HL-60 (cell line): Measurements from ENCODE around the gene JUP.

Source experiments
- POLR2AphosphoS5 ChIP-seq: IDR thresholded peaks from 2 replicates; pipeline ENCODE4 v1.6.1; 2012; ENCODE audit warnings: low read depth
- TF ChIP-seq, protein P1 (sequence below): IDR thresholded peaks from one replicate; pipeline ENCODE4 v1.5.1; 2011; ENCODE audit warnings: low read length, control low read depth, inconsistent platforms; ENCODE audit not compliant: insufficient read depth

- TF ChIP-seq POLR2AphosphoS5, result no peak
- TF ChIP-seq, protein P1, sequence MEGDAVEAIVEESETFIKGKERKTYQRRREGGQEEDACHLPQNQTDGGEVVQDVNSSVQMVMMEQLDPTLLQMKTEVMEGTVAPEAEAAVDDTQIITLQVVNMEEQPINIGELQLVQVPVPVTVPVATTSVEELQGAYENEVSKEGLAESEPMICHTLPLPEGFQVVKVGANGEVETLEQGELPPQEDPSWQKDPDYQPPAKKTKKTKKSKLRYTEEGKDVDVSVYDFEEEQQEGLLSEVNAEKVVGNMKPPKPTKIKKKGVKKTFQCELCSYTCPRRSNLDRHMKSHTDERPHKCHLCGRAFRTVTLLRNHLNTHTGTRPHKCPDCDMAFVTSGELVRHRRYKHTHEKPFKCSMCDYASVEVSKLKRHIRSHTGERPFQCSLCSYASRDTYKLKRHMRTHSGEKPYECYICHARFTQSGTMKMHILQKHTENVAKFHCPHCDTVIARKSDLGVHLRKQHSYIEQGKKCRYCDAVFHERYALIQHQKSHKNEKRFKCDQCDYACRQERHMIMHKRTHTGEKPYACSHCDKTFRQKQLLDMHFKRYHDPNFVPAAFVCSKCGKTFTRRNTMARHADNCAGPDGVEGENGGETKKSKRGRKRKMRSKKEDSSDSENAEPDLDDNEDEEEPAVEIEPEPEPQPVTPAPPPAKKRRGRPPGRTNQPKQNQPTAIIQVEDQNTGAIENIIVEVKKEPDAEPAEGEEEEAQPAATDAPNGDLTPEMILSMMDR, result no peak
These were observed 38.2 kb downstream of the JUP start for GRCh38 chr17:41748275-41748674.
